Neural cell (in vitro differentiated cells): Measurements from ENCODE around the gene TTC39A. TPM values are rescaled to one million over a fixed set of nuclear protein-coding genes. Genes with fewer than 3 reads are reported as not detected.
A peak's percentile ranks its signal among the peaks of the same experiment; 100 is the strongest.

Experiments
- H2AFZ ChIP-seq: fragments of 200-600, 300-800 bp; sonication (generic), shearing (Covaris generic); 2 replicates; pipeline ENCODE4 v1.6.0; 2014; ENCODE audit warnings: low read depth, mild to moderate bottlenecking, antibody characterized with exemption, low read length, moderate library complexity
- H3F3A ChIP-seq: fragments of 200-600 bp; shearing (Covaris generic); 2 replicates; pipeline ENCODE4 v1.6.1; 2016; ENCODE audit warnings: mild to moderate bottlenecking, moderate library complexity, mixed read lengths, antibody characterized with exemption, low read length; ENCODE audit not compliant: insufficient read depth, poor library complexity, severe bottlenecking
- H3K27ac ChIP-seq: fragments of 200-600, 300-800 bp; sonication (generic), shearing (Covaris generic); 2 replicates; pipeline ENCODE4 v1.5.1; 2014; ENCODE audit warnings: mild to moderate bottlenecking, low read length, moderate library complexity
- H3K27me3 ChIP-seq: fragments of 300-800, 200-600 bp; sonication (generic), shearing (Covaris generic); 2 replicates; pipeline ENCODE4 v1.6.0; 2014; ENCODE audit warnings: mild to moderate bottlenecking, low read depth, low read length, moderate library complexity; ENCODE audit not compliant: insufficient read depth
- H3K36me3 ChIP-seq: fragments of 300-800, 200-600 bp; sonication (generic), shearing (Covaris generic); 2 replicates; pipeline ENCODE4 v1.5.1; 2014; ENCODE audit warnings: mild to moderate bottlenecking, antibody characterized with exemption, low read length, moderate library complexity; ENCODE audit not compliant: insufficient read depth
- H3K4me2 ChIP-seq: fragments of 300-800, 200-600 bp; sonication (generic), shearing (Covaris generic); 2 replicates; pipeline ENCODE4 v1.6.0; 2014; ENCODE audit warnings: mild to moderate bottlenecking, low read length
- H3K4me3 ChIP-seq: fragments of 300-800, 200-600 bp; sonication (generic), shearing (Covaris generic); 2 replicates; pipeline ENCODE4 v1.5.1; 2014; ENCODE audit warnings: mild to moderate bottlenecking, low read length, moderate library complexity
- H3K79me2 ChIP-seq: fragments of 200-600 bp; shearing (Covaris generic); replicated peaks from 2 replicates; pipeline ENCODE4 v1.6.0; 2014; ENCODE audit warnings: mild to moderate bottlenecking, low read length, moderate library complexity; ENCODE audit not compliant: insufficient read depth
- H3K9ac ChIP-seq: fragments of 300-800, 200-600 bp; sonication (generic), shearing (Covaris generic); 2 replicates; pipeline ENCODE4 v1.6.1; 2016; ENCODE audit warnings: mild to moderate bottlenecking, low read length, mixed read lengths
- H3K9me2 ChIP-seq: fragments of 200-600 bp; shearing (Covaris generic); 2 replicates; pipeline ENCODE4 v1.6.1; 2016; ENCODE audit warnings: mild to moderate bottlenecking, low read length, mixed read lengths; ENCODE audit not compliant: insufficient read depth
- H3K9me3 ChIP-seq: fragments of 200-600, 300-800 bp; sonication (generic), shearing (Covaris generic); 2 replicates; pipeline ENCODE4 v1.6.1; 2016; ENCODE audit warnings: mild to moderate bottlenecking, mixed run types, low read length, moderate library complexity, mixed read lengths
- H4K20me1 ChIP-seq: fragments of 200-600 bp; shearing (Covaris generic); 2 replicates; pipeline ENCODE4 v1.6.1; 2016; ENCODE audit warnings: mild to moderate bottlenecking, mixed run types; ENCODE audit not compliant: insufficient read depth
- EP300 ChIP-seq: fragments of 450-650 bp; conservative IDR thresholded peaks from 2 replicates; pipeline ENCODE4 v1.6.1; 2014; ENCODE audit warnings: antibody characterized with exemption, mild to moderate bottlenecking, moderate library complexity; ENCODE audit not compliant: poor library complexity, severe bottlenecking
- EZH2 ChIP-seq: fragments of 200-600, 300-800 bp; shearing (Covaris generic), sonication (generic); IDR thresholded peaks from 2 replicates; pipeline ENCODE4 v1.6.1; 2014; ENCODE audit warnings: antibody characterized with exemption, low read length, borderline replicate concordance, mild to moderate bottlenecking; ENCODE audit not compliant: insufficient read depth, poor library complexity, severe bottlenecking
- MXI1 ChIP-seq: fragments of 450-650 bp; conservative IDR thresholded peaks from 2 replicates; pipeline ENCODE4 v1.6.1; 2014; ENCODE audit warnings: antibody characterized with exemption, mild to moderate bottlenecking; ENCODE audit not compliant: poor library complexity, severe bottlenecking
- POLR2AphosphoS5 ChIP-seq: IDR thresholded peaks from 2 replicates; pipeline ENCODE4 v1.6.1; 2012
- RAD21 ChIP-seq: fragments of 450-650 bp; conservative IDR thresholded peaks from 2 replicates; pipeline ENCODE4 v1.6.1; 2014; ENCODE audit warnings: antibody characterized with exemption, mild to moderate bottlenecking, moderate library complexity
- SMC3 ChIP-seq: fragments of 450-650 bp; conservative IDR thresholded peaks from 2 replicates; pipeline ENCODE4 v1.6.1; 2014; ENCODE audit warnings: antibody characterized with exemption, mild to moderate bottlenecking, moderate library complexity; ENCODE audit not compliant: poor library complexity
- TAF1 ChIP-seq: IDR thresholded peaks from 2 replicates; pipeline ENCODE4 v1.6.1; 2012; ENCODE audit warnings: low read depth
- polyA minus RNA-seq: library from RNA; depleted of rRNA, polyadenylated mRNA; stranded (reverse); fragments of >200 nt; gene quantifications from 2 replicates; pipeline ENCODE4 v1.2.3, GENCODE V29; 2014
- polyA plus RNA-seq: library from polyadenylated mRNA; depleted of rRNA; stranded (reverse); fragments of >200 nt; gene quantifications from 2 replicates; pipeline ENCODE4 v1.2.3, GENCODE V29; 2014
- TF ChIP-seq, protein P1 (sequence below): IDR thresholded peaks from 2 replicates; pipeline ENCODE4 v1.6.1; 2012; ENCODE audit warnings: borderline replicate concordance
- TF ChIP-seq, protein P2 (sequence below): fragments of 450-650 bp; IDR thresholded peaks from 2 replicates; pipeline ENCODE4 v1.5.1; 2014; ENCODE audit warnings: antibody characterized with exemption, mild to moderate bottlenecking, moderate library complexity; ENCODE audit not compliant: poor library complexity, severe bottlenecking

The TTC39A gene
- polyA plus RNA-seq: 1.1 and 1.2 TPM in 2 replicates
- 1.3 and 1.5 TPM in 2 replicates for polyA minus RNA-seq

DNA sequence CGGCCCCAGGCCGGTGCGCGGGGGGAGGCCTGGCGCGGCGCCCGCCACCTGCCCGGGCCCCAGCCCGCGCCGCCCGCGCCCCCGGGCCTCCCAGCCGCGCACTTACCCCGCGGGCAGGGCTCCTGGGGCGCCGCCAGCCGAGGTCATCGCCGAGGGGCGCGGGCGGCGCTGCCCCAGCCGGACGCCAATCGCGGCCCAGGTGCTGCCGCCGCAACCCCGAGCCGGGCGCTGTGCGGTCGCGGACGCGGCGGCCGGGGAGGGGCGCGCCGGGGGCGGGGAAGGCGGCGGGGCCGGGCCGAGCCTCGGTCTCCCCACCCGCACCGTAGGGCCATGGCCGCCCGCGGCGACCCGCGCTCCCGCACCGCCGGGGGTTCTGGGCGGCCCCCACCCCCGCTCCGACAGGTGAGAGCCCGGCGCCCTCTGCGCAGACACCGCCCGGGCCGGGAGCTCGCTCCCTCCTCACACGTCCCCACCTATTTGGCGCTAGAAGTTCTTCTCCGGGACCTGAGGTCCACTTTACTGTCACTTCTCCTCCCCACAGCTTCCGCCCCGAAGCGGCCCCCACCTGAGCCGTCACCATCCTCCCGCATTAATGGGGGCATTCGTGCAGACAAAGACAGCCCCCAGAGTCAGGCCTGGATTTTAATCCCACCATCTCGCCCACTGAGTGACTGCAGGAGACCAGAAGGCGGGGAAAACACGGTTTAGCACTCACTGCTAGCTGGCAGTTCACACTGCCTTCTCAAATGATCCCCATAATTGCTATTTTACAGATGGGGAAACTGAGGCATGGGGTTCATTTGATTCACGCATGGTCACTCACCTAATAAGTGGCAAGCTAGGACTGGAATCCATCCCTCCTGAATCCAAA is at the start of gene TTC39A:
Gene TTC39A, minus strand, starts transcription at position 232 of the 871 bp plus-strand sequence. Its CDS starts 85 bp downstream, at position 147.
- Histone ChIP-seq H2AFZ (no peak within 1 kb of the TSS), H3K4me3 (peak within 1 kb of the TSS; percentile 59), H4K20me1 (no peaks in the 10 kb centered on the region), H3K9me2 (no peaks in the 10 kb centered on the region), H3K4me2 (peak within 1 kb of the TSS; percentile 30), H3F3A (no peaks in the 10 kb centered on the region), H3K9me3 (no peaks in the 10 kb centered on the region), H3K27me3 (peaks cover 25% of the 10 kb centered on the region), H3K79me2 (no peaks in the 10 kb centered on the region), H3K27ac (no peak within 1 kb of the TSS), H3K9ac (no peak within 1 kb of the TSS), H3K36me3 (no peaks in the 10 kb centered on the region)
- TF ChIP-seq, protein P1, sequence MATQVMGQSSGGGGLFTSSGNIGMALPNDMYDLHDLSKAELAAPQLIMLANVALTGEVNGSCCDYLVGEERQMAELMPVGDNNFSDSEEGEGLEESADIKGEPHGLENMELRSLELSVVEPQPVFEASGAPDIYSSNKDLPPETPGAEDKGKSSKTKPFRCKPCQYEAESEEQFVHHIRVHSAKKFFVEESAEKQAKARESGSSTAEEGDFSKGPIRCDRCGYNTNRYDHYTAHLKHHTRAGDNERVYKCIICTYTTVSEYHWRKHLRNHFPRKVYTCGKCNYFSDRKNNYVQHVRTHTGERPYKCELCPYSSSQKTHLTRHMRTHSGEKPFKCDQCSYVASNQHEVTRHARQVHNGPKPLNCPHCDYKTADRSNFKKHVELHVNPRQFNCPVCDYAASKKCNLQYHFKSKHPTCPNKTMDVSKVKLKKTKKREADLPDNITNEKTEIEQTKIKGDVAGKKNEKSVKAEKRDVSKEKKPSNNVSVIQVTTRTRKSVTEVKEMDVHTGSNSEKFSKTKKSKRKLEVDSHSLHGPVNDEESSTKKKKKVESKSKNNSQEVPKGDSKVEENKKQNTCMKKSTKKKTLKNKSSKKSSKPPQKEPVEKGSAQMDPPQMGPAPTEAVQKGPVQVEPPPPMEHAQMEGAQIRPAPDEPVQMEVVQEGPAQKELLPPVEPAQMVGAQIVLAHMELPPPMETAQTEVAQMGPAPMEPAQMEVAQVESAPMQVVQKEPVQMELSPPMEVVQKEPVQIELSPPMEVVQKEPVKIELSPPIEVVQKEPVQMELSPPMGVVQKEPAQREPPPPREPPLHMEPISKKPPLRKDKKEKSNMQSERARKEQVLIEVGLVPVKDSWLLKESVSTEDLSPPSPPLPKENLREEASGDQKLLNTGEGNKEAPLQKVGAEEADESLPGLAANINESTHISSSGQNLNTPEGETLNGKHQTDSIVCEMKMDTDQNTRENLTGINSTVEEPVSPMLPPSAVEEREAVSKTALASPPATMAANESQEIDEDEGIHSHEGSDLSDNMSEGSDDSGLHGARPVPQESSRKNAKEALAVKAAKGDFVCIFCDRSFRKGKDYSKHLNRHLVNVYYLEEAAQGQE: no peak
- no peak for TF ChIP-seq POLR2AphosphoS5
- TF ChIP-seq EZH2: no peak
- TF ChIP-seq, protein P2, sequence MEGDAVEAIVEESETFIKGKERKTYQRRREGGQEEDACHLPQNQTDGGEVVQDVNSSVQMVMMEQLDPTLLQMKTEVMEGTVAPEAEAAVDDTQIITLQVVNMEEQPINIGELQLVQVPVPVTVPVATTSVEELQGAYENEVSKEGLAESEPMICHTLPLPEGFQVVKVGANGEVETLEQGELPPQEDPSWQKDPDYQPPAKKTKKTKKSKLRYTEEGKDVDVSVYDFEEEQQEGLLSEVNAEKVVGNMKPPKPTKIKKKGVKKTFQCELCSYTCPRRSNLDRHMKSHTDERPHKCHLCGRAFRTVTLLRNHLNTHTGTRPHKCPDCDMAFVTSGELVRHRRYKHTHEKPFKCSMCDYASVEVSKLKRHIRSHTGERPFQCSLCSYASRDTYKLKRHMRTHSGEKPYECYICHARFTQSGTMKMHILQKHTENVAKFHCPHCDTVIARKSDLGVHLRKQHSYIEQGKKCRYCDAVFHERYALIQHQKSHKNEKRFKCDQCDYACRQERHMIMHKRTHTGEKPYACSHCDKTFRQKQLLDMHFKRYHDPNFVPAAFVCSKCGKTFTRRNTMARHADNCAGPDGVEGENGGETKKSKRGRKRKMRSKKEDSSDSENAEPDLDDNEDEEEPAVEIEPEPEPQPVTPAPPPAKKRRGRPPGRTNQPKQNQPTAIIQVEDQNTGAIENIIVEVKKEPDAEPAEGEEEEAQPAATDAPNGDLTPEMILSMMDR: no peak
- no peak for TF ChIP-seq SMC3
- no peak for TF ChIP-seq RAD21
- TF ChIP-seq MXI1: no peak
- TF ChIP-seq EP300: no peak
- no peak for TF ChIP-seq TAF1

DNA sequence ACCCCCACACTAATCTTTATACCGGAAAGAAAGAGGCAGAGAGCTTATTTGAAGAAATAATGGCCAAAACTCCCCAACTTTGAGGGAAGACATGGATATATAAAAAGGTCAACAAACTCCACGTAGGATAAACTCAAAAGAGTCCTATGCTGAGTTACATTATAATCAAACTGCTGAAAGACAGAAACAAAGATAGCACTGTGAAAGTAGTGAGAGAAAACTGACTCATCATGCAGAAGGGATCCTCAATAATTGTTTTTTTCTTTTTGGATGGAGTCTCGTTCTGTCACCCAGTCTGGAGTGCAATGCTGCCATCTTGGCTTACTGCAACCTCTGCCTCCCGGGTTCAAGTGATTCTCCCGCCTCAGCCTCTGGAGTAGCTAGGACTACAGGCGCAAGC is 48.5 kb upstream of the TTC39A start:
- TF ChIP-seq POLR2AphosphoS5: no peak
- TF ChIP-seq, protein P1: no peak
- TF ChIP-seq EZH2: no peak
- no peak for TF ChIP-seq SMC3
- no peak for TF ChIP-seq TAF1
- no peak for TF ChIP-seq RAD21
- TF ChIP-seq MXI1: no peak
- TF ChIP-seq EP300: no peak
- TF ChIP-seq, protein P2: no peak
- H2AFZ ChIP-seq: no peak overlapping the region
- no peaks in the 10 kb centered on the region for H3K9me2 ChIP-seq
- H3K9ac ChIP-seq: no peak overlapping the region
- H4K20me1 ChIP-seq: no peaks in the 10 kb centered on the region
- H3K27me3 ChIP-seq: no peaks in the 10 kb centered on the region
- no peak overlapping the region for H3K4me2 ChIP-seq
- no peaks in the 10 kb centered on the region for H3K9me3 ChIP-seq
- H3F3A ChIP-seq: no peaks in the 10 kb centered on the region
- H3K27ac ChIP-seq: no peak overlapping the region
- peaks cover 5% of the 10 kb centered on the region for H3K36me3 ChIP-seq
- no peak overlapping the region for H3K4me3 ChIP-seq
- H3K79me2 ChIP-seq: no peaks in the 10 kb centered on the region
